ENCODE measurements around the gene DET1. TPM values are rescaled to one million over a fixed set of nuclear protein-coding genes. Genes with fewer than 3 reads are reported as not detected.
A peak's percentile ranks its signal among the peaks of the same experiment; 100 is the strongest.

DET1 gene
- polyA plus RNA-seq (2012; rRNA removed): 4.5 and 7.2 TPM in 2 replicates
- polyA plus RNA-seq (2012; cell fraction: cytosol; rRNA removed): 3.8 and 5.2 TPM in 2 replicates
- polyA plus RNA-seq (2012; cell fraction: nucleus; rRNA removed): 6.2 and 12.4 TPM in 2 replicates

GRCh38 chr15:88546248-88547129, at the start of gene DET1:
TSS of gene DET1 (minus strand) at chr15:88546681. CDS start at chr15:88531705, 14,976 bp downstream.
- no peaks in the 10 kb centered on the region for H3K36me3 ChIP-seq (replicated peaks in 1 of 2; ENCODE audit: control insufficient read depth in 1 of 2, insufficient read depth in 2 of 2, low read length in 1 of 2)
- TF ChIP-seq YY1 (IDR thresholded peaks at IDR 0.05; ENCODE audit: low read depth) (peak; percentile 85), POLR2AphosphoS5 (IDR thresholded peaks at IDR 0.05; ENCODE audit: low read depth, low read length) (peak; percentile 81), FOXJ3 (CRISPR knock-in tag; IDR thresholded peaks at IDR 0.05) (0 out of 2 replicates have a peak, but pooled peaks have one; percentile 49), CHD2 (IDR thresholded peaks at IDR 0.05; ENCODE audit: low read length, partially characterized antibody) (peak; percentile 69), RCOR1 (IDR thresholded peaks at IDR 0.05; ENCODE audit: low read length) (peak; percentile 20; the same call in 1 of the 2 replicates), SIN3A (IDR thresholded peaks at IDR 0.05; ENCODE audit: borderline replicate concordance, low read depth, low read length) (peak; percentile 79), IRF3 (IDR thresholded peaks at IDR 0.05; ENCODE audit: low read depth, low read length) (no peak), MEF2A (IDR thresholded peaks at IDR 0.05; ENCODE audit: borderline replicate concordance, low read depth) (no peak), RXRA (IDR thresholded peaks at IDR 0.05; ENCODE audit: borderline replicate concordance, low read depth) (no peak), ELF1 (IDR thresholded peaks at IDR 0.05) (peak; percentile 73), RAD21 (IDR thresholded peaks at IDR 0.05; ENCODE audit: low read length) (peak; percentile 30), TAF1 (IDR thresholded peaks at IDR 0.05; ENCODE audit: borderline replicate concordance, low read depth, low read length) (peak; percentile 84), NRF1 (IDR thresholded peaks at IDR 0.05; ENCODE audit: low read depth, low read length) (no peak), JUND (IDR thresholded peaks at IDR 0.05) (no peak), MXI1 (IDR thresholded peaks at IDR 0.05; ENCODE audit: low read depth, low read length) (peak; percentile 32), FOSL2 (IDR thresholded peaks at IDR 0.05; ENCODE audit: borderline replicate concordance, low read depth) (no peak), TCF12 (IDR thresholded peaks at IDR 0.05) (no peak), EP300 (IDR thresholded peaks at IDR 0.05; ENCODE audit: borderline replicate concordance in 1 of 2, low read depth in 1 of 2, low read length in 1 of 2) (no peak; a peak in 1 of 4 replicates), TEAD4 (IDR thresholded peaks at IDR 0.05; ENCODE audit: borderline replicate concordance, insufficient read depth) (no peak), EZH2phosphoT487 (IDR thresholded peaks at IDR 0.05; ENCODE audit: borderline replicate concordance, low read depth) (no peak), SMC3 (IDR thresholded peaks at IDR 0.05; ENCODE audit: low read depth, low read length) (peak; percentile 17; the same call in 1 of the 2 replicates), PBX3 (IDR thresholded peaks at IDR 0.05) (no peak), NFIC (IDR thresholded peaks at IDR 0.05; ENCODE audit: borderline replicate concordance) (no peak), GATA2 (CRISPR knock-in tag; IDR thresholded peaks at IDR 0.05) (no peak)
- TF ChIP-seq, protein P1, sequence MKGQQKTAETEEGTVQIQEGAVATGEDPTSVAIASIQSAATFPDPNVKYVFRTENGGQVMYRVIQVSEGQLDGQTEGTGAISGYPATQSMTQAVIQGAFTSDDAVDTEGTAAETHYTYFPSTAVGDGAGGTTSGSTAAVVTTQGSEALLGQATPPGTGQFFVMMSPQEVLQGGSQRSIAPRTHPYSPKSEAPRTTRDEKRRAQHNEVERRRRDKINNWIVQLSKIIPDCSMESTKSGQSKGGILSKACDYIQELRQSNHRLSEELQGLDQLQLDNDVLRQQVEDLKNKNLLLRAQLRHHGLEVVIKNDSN (IDR thresholded peaks at IDR 0.05; ENCODE audit: borderline replicate concordance, low read depth): no peak; the same call in 1 of the 2 replicates
- TF ChIP-seq, protein P2, sequence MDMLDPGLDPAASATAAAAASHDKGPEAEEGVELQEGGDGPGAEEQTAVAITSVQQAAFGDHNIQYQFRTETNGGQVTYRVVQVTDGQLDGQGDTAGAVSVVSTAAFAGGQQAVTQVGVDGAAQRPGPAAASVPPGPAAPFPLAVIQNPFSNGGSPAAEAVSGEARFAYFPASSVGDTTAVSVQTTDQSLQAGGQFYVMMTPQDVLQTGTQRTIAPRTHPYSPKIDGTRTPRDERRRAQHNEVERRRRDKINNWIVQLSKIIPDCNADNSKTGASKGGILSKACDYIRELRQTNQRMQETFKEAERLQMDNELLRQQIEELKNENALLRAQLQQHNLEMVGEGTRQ (IDR thresholded peaks at IDR 0.05; ENCODE audit: borderline replicate concordance, low read depth, low read length): no peak
- TF ChIP-seq, protein P3, sequence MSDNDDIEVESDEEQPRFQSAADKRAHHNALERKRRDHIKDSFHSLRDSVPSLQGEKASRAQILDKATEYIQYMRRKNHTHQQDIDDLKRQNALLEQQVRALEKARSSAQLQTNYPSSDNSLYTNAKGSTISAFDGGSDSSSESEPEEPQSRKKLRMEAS (IDR thresholded peaks at IDR 0.05; ENCODE audit: low read depth): peak; percentile 82; the same call in 1 of the 2 replicates
- TF ChIP-seq, protein P4, sequence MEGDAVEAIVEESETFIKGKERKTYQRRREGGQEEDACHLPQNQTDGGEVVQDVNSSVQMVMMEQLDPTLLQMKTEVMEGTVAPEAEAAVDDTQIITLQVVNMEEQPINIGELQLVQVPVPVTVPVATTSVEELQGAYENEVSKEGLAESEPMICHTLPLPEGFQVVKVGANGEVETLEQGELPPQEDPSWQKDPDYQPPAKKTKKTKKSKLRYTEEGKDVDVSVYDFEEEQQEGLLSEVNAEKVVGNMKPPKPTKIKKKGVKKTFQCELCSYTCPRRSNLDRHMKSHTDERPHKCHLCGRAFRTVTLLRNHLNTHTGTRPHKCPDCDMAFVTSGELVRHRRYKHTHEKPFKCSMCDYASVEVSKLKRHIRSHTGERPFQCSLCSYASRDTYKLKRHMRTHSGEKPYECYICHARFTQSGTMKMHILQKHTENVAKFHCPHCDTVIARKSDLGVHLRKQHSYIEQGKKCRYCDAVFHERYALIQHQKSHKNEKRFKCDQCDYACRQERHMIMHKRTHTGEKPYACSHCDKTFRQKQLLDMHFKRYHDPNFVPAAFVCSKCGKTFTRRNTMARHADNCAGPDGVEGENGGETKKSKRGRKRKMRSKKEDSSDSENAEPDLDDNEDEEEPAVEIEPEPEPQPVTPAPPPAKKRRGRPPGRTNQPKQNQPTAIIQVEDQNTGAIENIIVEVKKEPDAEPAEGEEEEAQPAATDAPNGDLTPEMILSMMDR (IDR thresholded peaks at IDR 0.05): peak; percentile 84

More at GRCh38 chr15:88546248-88547129, at the start of gene DET1:
- Histone ChIP-seq H3K27me3 (ENCODE audit: insufficient read depth) (no peaks in the 10 kb centered on the region), H3K9me3 (no peaks in the 10 kb centered on the region), H3K9ac (peak within 1 kb of the TSS; percentile 79), H3K4me2 (peak within 1 kb of the TSS; percentile 77), H3K4me3 (ENCODE audit: low read depth in 2 of 2, low read length in 1 of 2) (peak within 1 kb of the TSS; percentile 67 to 97), H3K4me1 (ENCODE audit: control insufficient read depth in 1 of 2, insufficient read depth in 2 of 2, low read depth in 1 of 2, low read length in 1 of 2) (peaks cover 0 to 5% of the 10 kb centered on the region in 2 experiments; a peak in 1 of 4 replicates), H4K20me1 (ENCODE audit: insufficient read depth) (no peaks in the 10 kb centered on the region), H3F3A (replicated peaks; ENCODE audit: insufficient read depth) (peaks cover 7% of the 10 kb centered on the region), H3K79me2 (ENCODE audit: insufficient read depth) (peaks cover 15% of the 10 kb centered on the region), H2AFZ (ENCODE audit: low read depth) (peak within 1 kb of the TSS; percentile 98), H3K27ac (ENCODE audit: low read depth in 2 of 2, low read length in 1 of 2) (peak within 1 kb of the TSS; percentile 72 to 92), H3K9me2 (no peaks in the 10 kb centered on the region)
- CTCF ChIA-PET: interaction anchor here (1.0 kb wide), 1 partner anchor 12 kb away, joined by 3 read pairs; no protein-coding TSS in a partner anchor
- POLR2A ChIA-PET: no interaction called here
- DNase-seq: peak; percentile 93
- 10% methylated on average over 15 of the region's 33 CpGs for WGBS (ENCODE audit: low lambda C conversion rate)
